T-helper 22 cell (primary cell): ENCODE measurements around the gene ADAM23.

Source experiments
- DNase-seq: peaks from one replicate; pipeline ENCODE4 v3.0.0-alpha.2; 2020; ENCODE audit warnings: low read depth

Gene ADAM23

GRCh38 chr2:206442474-206442832 lies 879 bp upstream of the ADAM23 start:
- no peak for DNase-seq

- no peak for DNase-seq
Observed at GRCh38 chr2:206443735-206444527, 599 bp downstream of the ADAM23 start.

- no peak for DNase-seq
Observed at GRCh38 chr2:206445948-206446347, 2.6 kb downstream of the ADAM23 start.

- no peak for DNase-seq
Observed at GRCh38 chr2:206452242-206452641, 8.9 kb downstream of the ADAM23 start.

GRCh38 chr2:206452750-206453149 lies 9.4 kb downstream of the ADAM23 start:
- DNase-seq = no peak

GRCh38 chr2:206456078-206456754 lies 12.9 kb downstream of the ADAM23 start:
- no peak for DNase-seq

GRCh38 chr2:206457188-206457634 lies 13.9 kb downstream of the ADAM23 start:
- DNase-seq = no peak

- no peak for DNase-seq
Observed at GRCh38 chr2:206462240-206462854, 19.0 kb downstream of the ADAM23 start.

- no peak for DNase-seq
Observed at GRCh38 chr2:206463685-206464084, 20.4 kb downstream of the ADAM23 start.

- no peak for DNase-seq
Observed at GRCh38 chr2:206464597-206464996, 21.3 kb downstream of the ADAM23 start.

- no peak for DNase-seq
Observed at GRCh38 chr2:206471524-206472062, 28.3 kb downstream of the ADAM23 start.

GRCh38 chr2:206472094-206472493 lies 28.8 kb downstream of the ADAM23 start:
- no peak for DNase-seq

- DNase-seq = no peak
Observed at GRCh38 chr2:206474099-206474498, 30.8 kb downstream of the ADAM23 start.

GRCh38 chr2:206477296-206477695 lies 34.0 kb downstream of the ADAM23 start:
- DNase-seq = no peak

- no peak for DNase-seq
Observed at GRCh38 chr2:206478340-206478739, 35.0 kb downstream of the ADAM23 start.

GRCh38 chr2:206480161-206480560 lies 36.8 kb downstream of the ADAM23 start:
- no peak for DNase-seq

GRCh38 chr2:206480620-206481019 lies 37.3 kb downstream of the ADAM23 start:
- DNase-seq = no peak

GRCh38 chr2:206481056-206481455 lies 37.7 kb downstream of the ADAM23 start:
- no peak for DNase-seq

- DNase-seq = no peak
Observed at GRCh38 chr2:206482123-206482522, 38.8 kb downstream of the ADAM23 start.

GRCh38 chr2:206482633-206483032 lies 39.3 kb downstream of the ADAM23 start:
- DNase-seq = no peak

GRCh38 chr2:206488053-206488452 lies 44.7 kb downstream of the ADAM23 start:
- DNase-seq = no peak

- no peak for DNase-seq
Observed at GRCh38 chr2:206488623-206489022, 45.3 kb downstream of the ADAM23 start.

- DNase-seq = no peak
Observed at GRCh38 chr2:206494061-206494460, 50.7 kb downstream of the ADAM23 start.
